AG09319 (cell line): ENCODE measurements around the gene TANC1.

ENCODE experiments used
- DNase-seq: peaks from one replicate; pipeline ENCODE4 v3.0.0-alpha.2; 2010; ENCODE audit warnings: low read depth; ENCODE audit errors: extremely low read depth
- CTCF ChIP-seq: IDR thresholded peaks from 2 replicates; pipeline ENCODE4 v1.5.1; 2011; ENCODE audit warnings: low read depth, mild to moderate bottlenecking, inconsistent platforms, low read length, moderate library complexity

TANC1 gene

GRCh38 chr2:159051661-159052060 is 83.2 kb downstream of the TANC1 start:
- no peak for DNase-seq
- TF ChIP-seq CTCF: no peak

- no peak for TF ChIP-seq CTCF
- no peak for DNase-seq
These were observed 83.7 kb downstream of the TANC1 start for GRCh38 chr2:159052157-159052601.

GRCh38 chr2:159053161-159054031 is 85.0 kb downstream of the TANC1 start:
- TF ChIP-seq CTCF: no peak

GRCh38 chr2:159054032-159054334 is 85.5 kb downstream of the TANC1 start:
- no peak for DNase-seq
- TF ChIP-seq CTCF: no peak

More at GRCh38 chr2:159053161-159054031, 85.0 kb downstream of the TANC1 start:
- DNase-seq: peak; percentile 72

- no peak for DNase-seq
- no peak for TF ChIP-seq CTCF
These were observed 86.5 kb downstream of the TANC1 start for GRCh38 chr2:159054985-159055384.

GRCh38 chr2:159060518-159060917 is 92.1 kb downstream of the TANC1 start:
- no peak for DNase-seq
- TF ChIP-seq CTCF: no peak

GRCh38 chr2:159063677-159064076 is 95.2 kb downstream of the TANC1 start:
- no peak for DNase-seq
- no peak for TF ChIP-seq CTCF
